Fibroblast of lung (primary cell): ENCODE results near the gene GLIPR1. TPM values are rescaled to one million over a fixed set of nuclear protein-coding genes. Genes with fewer than 3 reads are reported as not detected.
"Not testable (repeated sequence)": the region's sequence is repeated elsewhere in the genome, so short reads cannot be mapped to it uniquely, and the experiment has no call there.

Source experiments
- DNase-seq, 2 donors: peaks; one replicate each; pipeline versions ENCODE4 v3.0.0 to v3.0.0-alpha.2; 2010; ENCODE audit warnings: low read depth in 2 of 2
- H2AFZ ChIP-seq: 2 replicates; pipeline ENCODE4 v1.5.1; 2012; ENCODE audit warnings: low read length, control low read depth, inconsistent platforms
- H3K27ac ChIP-seq: 2 replicates; pipeline ENCODE4 v1.5.1; 2011; ENCODE audit warnings: low read length, control low read depth; ENCODE audit not compliant: insufficient read depth
- H3K27me3 ChIP-seq: 2 replicates; pipeline ENCODE4 v1.5.1; 2011; ENCODE audit warnings: mild to moderate bottlenecking, low read length; ENCODE audit not compliant: control insufficient read depth, insufficient read depth
- H3K36me3 ChIP-seq: 2 replicates; pipeline ENCODE4 v1.5.1; 2011; ENCODE audit warnings: low read length; ENCODE audit not compliant: control insufficient read depth, insufficient read depth
- H3K4me1 ChIP-seq: 2 replicates; pipeline ENCODE4 v1.5.1; 2011; ENCODE audit warnings: low read length; ENCODE audit not compliant: control insufficient read depth, insufficient read depth; ENCODE audit errors: extremely low read depth
- H3K4me2 ChIP-seq: 2 replicates; pipeline ENCODE4 v1.5.1; 2011; ENCODE audit warnings: low read length, control low read depth; ENCODE audit not compliant: insufficient read depth; ENCODE audit errors: extremely low read depth
- H3K4me3 ChIP-seq, 4 experiments: fragments of 200-600 bp in 1 of 4; sonication (generic) in 1 of 4; replicated peaks in 1 of 4; 2 replicates each; pipeline ENCODE4 v1.5.1; 2011 to 2016; ENCODE audit warnings: low read length in 4 of 4, low read depth in 3 of 4, mild to moderate bottlenecking in 3 of 4, control low read depth in 2 of 4, inconsistent platforms in 1 of 4, mixed read lengths in 1 of 4; ENCODE audit not compliant: insufficient read depth in 1 of 4; ENCODE audit errors: control extremely low read depth in 1 of 4
- H3K79me2 ChIP-seq: 2 replicates; pipeline ENCODE4 v1.5.1; 2012; ENCODE audit warnings: mild to moderate bottlenecking, low read length, inconsistent platforms; ENCODE audit not compliant: control insufficient read depth, insufficient read depth
- H3K9ac ChIP-seq: 2 replicates; pipeline ENCODE4 v1.5.1; 2011; ENCODE audit warnings: mild to moderate bottlenecking, low read length, control low read depth; ENCODE audit not compliant: insufficient read depth
- H3K9me3 ChIP-seq: 2 replicates; pipeline ENCODE4 v1.5.1; 2012; ENCODE audit warnings: low read depth, low read length; ENCODE audit not compliant: control insufficient read depth, insufficient read depth
- H4K20me1 ChIP-seq: 2 replicates; pipeline ENCODE4 v1.5.1; 2011; ENCODE audit warnings: low read length; ENCODE audit not compliant: control insufficient read depth, insufficient read depth; ENCODE audit errors: extremely low read depth
- EZH2 ChIP-seq: IDR thresholded peaks from 2 replicates; pipeline ENCODE4 v1.5.1; 2012; ENCODE audit warnings: low read length, control low read depth, mild to moderate bottlenecking; ENCODE audit errors: missing control alignments
- polyA plus RNA-seq, 2 donors: library from polyadenylated mRNA; depleted of rRNA in 1 of 2; stranded (reverse) in 1 of 2; unstranded in 1 of 2; fragments of >200 nt; gene quantifications; 2 replicates each; pipeline ENCODE4 v1.2.1, GENCODE V29; 2011 to 2012; ENCODE audit warnings: missing spikeins in 1 of 2
- total RNA-seq: library from RNA; depleted of rRNA; stranded (reverse); fragments of >200 nt; gene quantifications from 2 replicates; pipeline ENCODE4 v1.2.1, GENCODE V29; 2014
- TF ChIP-seq, protein P1 (sequence below), 2 donors: IDR thresholded peaks in 1 of 2; conservative IDR thresholded peaks in 1 of 2; 1 replicate in 1 of 2; 2 replicates in 1 of 2; pipeline ENCODE4 v1.5.1; 2011 to 2012; ENCODE audit warnings: low read length in 2 of 2, control low read depth in 1 of 2, inconsistent platforms in 1 of 2, low read depth in 1 of 2, mild to moderate bottlenecking in 1 of 2

Gene GLIPR1
- total and polyA plus RNA-seq, 2 donors (not counting 1 experiment from before 2014, with no cell fraction given), result 59.8 to 245 TPM

DNA sequence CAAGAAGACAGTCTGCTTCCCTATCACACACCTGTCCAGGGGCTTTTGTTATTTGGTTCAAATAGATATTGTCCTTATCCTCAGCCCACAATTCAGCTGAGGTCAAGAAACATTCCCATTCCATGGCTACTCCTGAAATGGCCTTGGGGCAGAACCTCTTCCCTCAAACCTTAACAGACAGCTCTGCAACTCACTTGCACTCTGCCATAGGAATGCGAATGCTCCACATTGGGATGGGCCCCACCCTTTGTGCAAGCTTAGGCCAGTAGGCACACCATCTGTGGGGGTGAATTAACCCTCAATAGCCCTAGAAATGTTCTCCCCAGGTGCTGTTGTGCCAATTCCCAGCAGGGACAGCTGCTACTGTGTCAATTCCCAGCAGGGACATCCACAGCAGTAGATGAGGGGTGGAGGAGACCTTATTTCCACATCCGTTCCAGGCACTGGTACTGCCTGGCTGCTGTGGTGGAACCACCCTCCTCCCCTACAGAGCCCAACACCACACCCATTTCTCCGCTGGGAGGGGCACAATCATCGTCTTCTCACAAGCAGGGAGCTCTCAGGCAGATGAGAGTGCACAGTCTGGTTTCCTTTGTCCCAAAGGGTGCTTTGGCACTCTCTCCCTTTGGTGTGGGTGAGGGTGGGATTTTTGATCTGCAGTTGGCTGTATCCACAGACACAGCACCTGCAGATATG lies 42.3 kb upstream of the GLIPR1 start:
- H2AFZ ChIP-seq, result no peak overlapping the region
- no peak overlapping the region for H3K4me2 ChIP-seq
- DNase-seq, result no peak

DNA sequence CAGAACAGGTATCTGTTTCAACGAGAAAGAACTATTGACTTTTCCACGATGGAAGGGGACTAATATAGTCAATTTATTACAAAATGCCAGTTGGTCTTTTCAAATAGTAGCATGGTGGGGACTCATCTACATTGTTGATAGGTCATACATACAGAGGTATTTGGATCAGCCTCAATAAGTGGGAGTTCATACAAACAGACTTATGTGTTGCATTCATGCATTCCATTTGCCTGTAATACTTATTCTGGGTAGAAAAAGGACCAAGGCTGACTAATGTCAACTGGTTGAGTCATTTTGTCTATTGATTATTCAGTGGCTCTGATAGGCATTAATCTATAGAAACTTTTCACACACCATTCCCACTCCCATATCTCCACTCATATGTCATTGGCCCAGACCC lies 41.5 kb upstream of the GLIPR1 start:
- DNase-seq, result peak in 1 of 2 donors; percentile 45
- H3K27me3 ChIP-seq, result no peaks in the 10 kb centered on the region
- no peak overlapping the region for H3K9ac ChIP-seq
- TF ChIP-seq, protein P1, sequence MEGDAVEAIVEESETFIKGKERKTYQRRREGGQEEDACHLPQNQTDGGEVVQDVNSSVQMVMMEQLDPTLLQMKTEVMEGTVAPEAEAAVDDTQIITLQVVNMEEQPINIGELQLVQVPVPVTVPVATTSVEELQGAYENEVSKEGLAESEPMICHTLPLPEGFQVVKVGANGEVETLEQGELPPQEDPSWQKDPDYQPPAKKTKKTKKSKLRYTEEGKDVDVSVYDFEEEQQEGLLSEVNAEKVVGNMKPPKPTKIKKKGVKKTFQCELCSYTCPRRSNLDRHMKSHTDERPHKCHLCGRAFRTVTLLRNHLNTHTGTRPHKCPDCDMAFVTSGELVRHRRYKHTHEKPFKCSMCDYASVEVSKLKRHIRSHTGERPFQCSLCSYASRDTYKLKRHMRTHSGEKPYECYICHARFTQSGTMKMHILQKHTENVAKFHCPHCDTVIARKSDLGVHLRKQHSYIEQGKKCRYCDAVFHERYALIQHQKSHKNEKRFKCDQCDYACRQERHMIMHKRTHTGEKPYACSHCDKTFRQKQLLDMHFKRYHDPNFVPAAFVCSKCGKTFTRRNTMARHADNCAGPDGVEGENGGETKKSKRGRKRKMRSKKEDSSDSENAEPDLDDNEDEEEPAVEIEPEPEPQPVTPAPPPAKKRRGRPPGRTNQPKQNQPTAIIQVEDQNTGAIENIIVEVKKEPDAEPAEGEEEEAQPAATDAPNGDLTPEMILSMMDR (conservative IDR thresholded peaks at IDR 0.05 in 1 of 2, IDR thresholded peaks at IDR 0.05 in 1 of 2; ENCODE audit: low read depth in 1 of 2, low read length in 2 of 2), result no peak
- no peak for TF ChIP-seq EZH2
- no peak overlapping the region for H3K4me3 ChIP-seq
- no peak overlapping the region for H3K4me2 ChIP-seq
- no peak overlapping the region for H2AFZ ChIP-seq
- no peaks in the 10 kb centered on the region for H3K9me3 ChIP-seq
- no peaks in the 10 kb centered on the region for H3K36me3 ChIP-seq
- no peaks in the 10 kb centered on the region for H3K79me2 ChIP-seq
- H4K20me1 ChIP-seq, result no peaks in the 10 kb centered on the region
- peaks cover 4% of the 10 kb centered on the region for H3K4me1 ChIP-seq
- no peak overlapping the region for H3K27ac ChIP-seq

More for the DNA sequence above, 42.3 kb upstream of the GLIPR1 start:
- no peaks in the 10 kb centered on the region for H3K9me3 ChIP-seq
- no peak overlapping the region for H3K9ac ChIP-seq
- H4K20me1 ChIP-seq, result no peaks in the 10 kb centered on the region
- H3K36me3 ChIP-seq, result no peaks in the 10 kb centered on the region
- peaks cover 3% of the 10 kb centered on the region for H3K4me1 ChIP-seq
- no peak for TF ChIP-seq EZH2
- TF ChIP-seq, protein P1 (conservative IDR thresholded peaks at IDR 0.05 in 1 of 2, IDR thresholded peaks at IDR 0.05 in 1 of 2; ENCODE audit: low read depth in 1 of 2, low read length in 2 of 2), result no peak
- no peaks in the 10 kb centered on the region for H3K79me2 ChIP-seq
- H3K4me3 ChIP-seq, result no peak overlapping the region
- no peak overlapping the region for H3K27ac ChIP-seq
- no peaks in the 10 kb centered on the region for H3K27me3 ChIP-seq

DNA sequence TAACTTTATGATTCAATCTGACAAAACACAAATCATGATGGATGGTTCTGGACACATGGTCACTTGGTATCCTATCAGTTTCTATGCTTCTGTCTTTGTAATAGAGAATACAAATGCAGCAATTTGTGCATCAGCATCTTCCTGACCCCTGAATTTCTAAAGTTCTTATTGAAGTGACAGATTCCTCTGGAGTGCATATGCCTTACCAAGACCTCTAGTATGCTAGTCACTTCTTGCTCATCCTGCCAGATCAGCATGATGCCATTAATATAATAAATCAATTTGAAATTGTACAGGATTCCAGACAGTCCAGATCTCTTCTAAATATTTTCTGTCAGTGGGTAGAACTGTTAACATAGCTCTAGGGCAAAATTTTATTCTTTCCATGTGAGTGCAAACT lies 40.6 kb upstream of the GLIPR1 start:
- Histone ChIP-seq H3K4me3 (no peak overlapping the region), H3K36me3 (no peaks in the 10 kb centered on the region), H3K4me1 (peaks cover 10% of the 10 kb centered on the region), H2AFZ (no peak overlapping the region), H3K9me3 (no peaks in the 10 kb centered on the region), H3K9ac (no peak overlapping the region), H4K20me1 (no peaks in the 10 kb centered on the region), H3K4me2 (no peak overlapping the region), H3K27me3 (no peaks in the 10 kb centered on the region), H3K27ac (no peak overlapping the region), H3K79me2 (no peaks in the 10 kb centered on the region)
- no peak for TF ChIP-seq EZH2
- TF ChIP-seq, protein P1 (conservative IDR thresholded peaks at IDR 0.05 in 1 of 2, IDR thresholded peaks at IDR 0.05 in 1 of 2; ENCODE audit: low read depth in 1 of 2, low read length in 2 of 2), result no peak
- DNase-seq, result no peak

DNA sequence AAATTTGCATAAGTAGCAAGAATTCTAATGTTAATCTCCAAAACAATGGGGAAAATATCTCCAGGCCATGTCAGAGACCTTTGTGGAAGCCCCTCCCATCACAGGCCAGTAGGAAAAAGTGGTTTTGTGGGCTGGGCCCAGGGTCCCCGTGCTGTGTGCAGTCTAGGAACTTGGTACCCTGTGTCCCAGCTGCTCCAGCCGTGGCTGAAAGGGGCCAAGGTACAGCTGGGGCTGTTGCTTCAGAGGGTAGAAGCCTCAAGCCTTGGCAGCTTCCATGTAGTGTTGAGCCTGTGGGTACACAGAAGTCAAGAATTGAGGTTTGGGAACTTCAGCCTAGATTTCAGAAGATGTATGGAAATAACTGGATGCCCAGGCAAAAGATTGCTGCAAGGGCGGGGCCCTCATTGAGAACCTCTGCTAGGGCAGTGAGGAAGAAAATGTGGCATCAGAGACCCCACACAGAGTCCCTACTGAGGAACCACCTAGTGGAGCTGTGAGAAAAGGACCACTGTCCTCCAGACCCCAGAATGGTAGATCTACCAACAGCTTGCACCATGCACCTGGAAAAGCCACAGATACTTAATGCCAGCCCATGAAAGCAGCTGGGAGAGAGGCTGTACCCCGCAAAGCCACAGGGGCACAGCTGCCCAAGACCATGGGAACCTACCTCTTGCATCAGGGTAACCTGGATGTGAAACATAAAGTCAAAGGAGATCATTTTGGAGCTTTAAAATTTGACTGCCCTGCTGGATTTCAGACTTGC lies 38.7 kb upstream of the GLIPR1 start:
- DNase-seq, H2AFZ ChIP-seq, H3K79me2 ChIP-seq, H3K9me3 ChIP-seq, H4K20me1 ChIP-seq, H3K4me2 ChIP-seq, H3K9ac ChIP-seq, H3K4me3 ChIP-seq, H3K27ac ChIP-seq, H3K36me3 ChIP-seq, H3K27me3 ChIP-seq: not testable (repeated sequence)
- H3K4me1 ChIP-seq, result peaks cover 14% of the 10 kb centered on the region
